ENCODE results near the gene DDI2.

- TF ChIP-seq ZFP91 (CRISPR knock-in tag; IDR thresholded peaks at IDR 0.05) (no peak), KLF13 (tag; IDR thresholded peaks at IDR 0.05; ENCODE audit: borderline replicate concordance, low read depth) (no peak), ZBTB40 (IDR thresholded peaks at IDR 0.05) (no peak), ZBTB40 (CRISPR knock-in tag; IDR thresholded peaks at IDR 0.05) (no peak), REST (IDR thresholded peaks at IDR 0.05; ENCODE audit: borderline replicate concordance) (no peak), REST (CRISPR knock-in tag; IDR thresholded peaks at IDR 0.05; ENCODE audit: low read depth) (no peak), SETDB1 (IDR thresholded peaks at IDR 0.05; ENCODE audit: low read length) (no peak), ETV1 (tag; conservative IDR thresholded peaks at IDR 0.05; ENCODE audit: low read depth) (no peak), CTCF (IDR thresholded peaks at IDR 0.05 in 2 of 3, conservative IDR thresholded peaks at IDR 0.05 in 1 of 3; ENCODE audit: insufficient read depth in 2 of 3, low read depth in 1 of 3, low read length in 3 of 3) (no peak), BRF1 (IDR thresholded peaks at IDR 0.05; ENCODE audit: borderline replicate concordance, extremely low read depth, insufficient read length) (no peak), MAX (CRISPR knock-in tag; IDR thresholded peaks at IDR 0.05) (no peak)
Measured at GRCh38 chr1:15704526-15705183, 87.4 kb downstream of the DDI2 start.
